Esophagus muscularis mucosa (tissue), 4 donors: Measurements from ENCODE around the gene ARAP1. TPM values are rescaled to one million over a fixed set of nuclear protein-coding genes. Genes with fewer than 3 reads are reported as not detected.

Experiments used
- DNase-seq: peaks from one replicate; pipeline ENCODE4 v3.0.0-alpha.2; 2017; ENCODE audit errors: extremely low spot score
- H3K27ac ChIP-seq, 4 donors: fragments of 200-600 bp; sonication (generic); replicated peaks in 1 of 4; 1 replicate in 3 of 4; 2 replicates in 1 of 4; pipeline ENCODE4 v1.5.1; 2016 to 2019; ENCODE audit warnings: mild to moderate bottlenecking in 1 of 4
- H3K27me3 ChIP-seq, 4 donors: fragments of 200-600 bp; sonication (generic); one replicate each; pipeline versions ENCODE4 v1.5.1 to v1.6.0; 2016 to 2019
- H3K36me3 ChIP-seq, 4 donors: fragments of 200-600 bp; sonication (generic); one replicate each; pipeline ENCODE4 v1.5.1; 2016 to 2019
- H3K4me1 ChIP-seq, 4 donors: fragments of 200-600 bp; sonication (generic); one replicate each; pipeline ENCODE4 v1.5.1; 2016 to 2019
- H3K4me3 ChIP-seq, 4 donors: fragments of 200-600 bp; sonication (generic); 1 replicate in 2 of 4; 2 replicates in 2 of 4; pipeline ENCODE4 v1.5.1; 2016 to 2019; ENCODE audit warnings: mild to moderate bottlenecking in 4 of 4, moderate library complexity in 1 of 4
- H3K9me3 ChIP-seq, 4 donors: fragments of 200-600 bp; sonication (generic); 1 replicate in 3 of 4; 2 replicates in 1 of 4; pipeline ENCODE4 v1.5.1; 2016 to 2019
- CTCF ChIP-seq, 3 experiments: fragments of 200-600 bp in 2 of 3; fragments of 450-650 bp in 1 of 3; sonication (generic) in 2 of 3; IDR thresholded peaks; one replicate each; pipeline ENCODE4 v1.5.1; 2017 to 2019; ENCODE audit warnings: antibody characterized with exemption in 3 of 3, mild to moderate bottlenecking in 2 of 3, moderate library complexity in 1 of 3
- EP300 ChIP-seq: sonication (generic); formaldehyde crosslinking; IDR thresholded peaks from one replicate; pipeline ENCODE4 v1.6.1; 2017; ENCODE audit warnings: antibody characterized with exemption
- POLR2A ChIP-seq: fragments of 450-650 bp; IDR thresholded peaks from one replicate; pipeline ENCODE4 v1.6.1; 2017; ENCODE audit warnings: antibody characterized with exemption, moderate library complexity, mild to moderate bottlenecking, low read depth
- POLR2AphosphoS5 ChIP-seq, 2 donors: sonication (generic); formaldehyde crosslinking; IDR thresholded peaks; one replicate each; pipeline ENCODE4 v1.6.1; 2017; ENCODE audit warnings: antibody characterized with exemption in 2 of 2
- WGBS: methylation state at CpG from one replicate; pipeline ENCODE4 v1.1.5; 2018; 5-methylcytosine and 5-hydroxymethylcytosine counted together
- intact Hi-C: fragments of 100-400 bp; cut with DNase I; formaldehyde crosslinking; loops from one replicate; pipeline ENCODE4 v1.15.1; 2023
- total RNA-seq, 4 donors: library from RNA; depleted of rRNA; stranded (reverse); fragments of >200 nt; gene quantifications; one replicate each; pipeline versions ENCODE4 v1.1.0 to v1.2.1, GENCODE V29; 2016

ARAP1 gene
- total RNA-seq, 4 donors from 2014 or later: 83.7 to 115 (median 110) TPM

- DNase-seq: peak; percentile 95
- H3K9me3 ChIP-seq: no peaks in the 10 kb centered on the region
- H3K27me3 ChIP-seq: peaks cover 0 to 18% (median 0%) of the 10 kb centered on the region in 4 donors
- 57% methylated on average over 6 of the region's 7 CpGs for WGBS
- H3K4me3 ChIP-seq: no peak overlapping the region
- intact Hi-C loops: loop anchor here (5.0 kb wide), 1 partner anchor 211 kb away; no protein-coding TSS in a partner anchor
- peak overlapping the region in 3 of 4 donors; percentile 11 to 78 (median 41) for H3K27ac ChIP-seq
- peaks cover 26 to 58% (median 44%) of the 10 kb centered on the region in 4 donors for H3K4me1 ChIP-seq
- H3K36me3 ChIP-seq: peaks cover 25 to 49% (median 40%) of the 10 kb centered on the region in 4 donors
- TF ChIP-seq POLR2A (no peak), CTCF (IDR thresholded peaks at IDR 0.05) (peak; percentile 89 to 98 (median 91)), EP300 (no peak), POLR2AphosphoS5 (IDR thresholded peaks at IDR 0.05) (peak in 1 of 2 donors; percentile 21)
These were observed 68.4 kb downstream of the ARAP1 start for GRCh38 chr11:72683782-72684200.

- Histone ChIP-seq H3K9me3 (no peaks in the 10 kb centered on the region), H3K4me3 (no peak overlapping the region)
- no CpG with 5 or more reads among the region's 4 CpGs for WGBS
These were observed 69.4 kb downstream of the ARAP1 start for GRCh38 chr11:72682858-72683243.

GRCh38 chr11:72682238-72682857, 69.9 kb downstream of the ARAP1 start:
- TF ChIP-seq POLR2A (no peak), CTCF (IDR thresholded peaks at IDR 0.05) (no peak), POLR2AphosphoS5 (IDR thresholded peaks at IDR 0.05) (no peak), EP300 (no peak)
- WGBS: 75% methylated on average over 5 of the region's 5 CpGs
- Histone ChIP-seq H3K27ac (no peak overlapping the region), H3K36me3 (peaks cover 17 to 34% (median 26%) of the 10 kb centered on the region in 4 donors), H3K9me3 (no peaks in the 10 kb centered on the region), H3K4me3 (no peak overlapping the region), H3K4me1 (peaks cover 26 to 49% (median 40%) of the 10 kb centered on the region in 4 donors), H3K27me3 (peaks cover 0 to 32% (median 12%) of the 10 kb centered on the region in 4 donors)
- no peak for DNase-seq
- intact Hi-C loops: loop anchor here (5.0 kb wide), 1 partner anchor 210 kb away; no protein-coding TSS in a partner anchor

More at GRCh38 chr11:72682858-72683243, 69.4 kb downstream of the ARAP1 start:
- Histone ChIP-seq H3K27me3 (peaks cover 0 to 27% (median 8%) of the 10 kb centered on the region in 4 donors), H3K4me1 (peaks cover 26 to 54% (median 44%) of the 10 kb centered on the region in 4 donors), H3K36me3 (peaks cover 20 to 39% (median 31%) of the 10 kb centered on the region in 4 donors), H3K27ac (no peak overlapping the region)
- DNase-seq: no peak
- no peak for TF ChIP-seq EP300
- intact Hi-C loops: loop anchor here (5.0 kb wide), 1 partner anchor 211 kb away; no protein-coding TSS in a partner anchor

- TF ChIP-seq POLR2AphosphoS5 (IDR thresholded peaks at IDR 0.05): no peak
- TF ChIP-seq EP300: no peak
- no peak for TF ChIP-seq CTCF (IDR thresholded peaks at IDR 0.05)
- no peak for TF ChIP-seq POLR2A
- Histone ChIP-seq H3K4me1 (peaks cover 17 to 49% (median 39%) of the 10 kb centered on the region in 4 donors), H3K4me3 (no peak overlapping the region), H3K36me3 (peaks cover 11 to 28% (median 20%) of the 10 kb centered on the region in 4 donors), H3K27me3 (peaks cover 0 to 41% (median 18%) of the 10 kb centered on the region in 4 donors), H3K9me3 (no peaks in the 10 kb centered on the region), H3K27ac (no peak overlapping the region)
- DNase-seq: no peak
- WGBS: 45% methylated on average over 17 of the region's 17 CpGs
- intact Hi-C loops: loop anchor here (5.0 kb wide), 1 partner anchor 209 kb away; no protein-coding TSS in a partner anchor
These were observed 70.7 kb downstream of the ARAP1 start for GRCh38 chr11:72681226-72682153.
